ENCODE data around the gene CX3CL1.

Gene CX3CL1

DNA sequence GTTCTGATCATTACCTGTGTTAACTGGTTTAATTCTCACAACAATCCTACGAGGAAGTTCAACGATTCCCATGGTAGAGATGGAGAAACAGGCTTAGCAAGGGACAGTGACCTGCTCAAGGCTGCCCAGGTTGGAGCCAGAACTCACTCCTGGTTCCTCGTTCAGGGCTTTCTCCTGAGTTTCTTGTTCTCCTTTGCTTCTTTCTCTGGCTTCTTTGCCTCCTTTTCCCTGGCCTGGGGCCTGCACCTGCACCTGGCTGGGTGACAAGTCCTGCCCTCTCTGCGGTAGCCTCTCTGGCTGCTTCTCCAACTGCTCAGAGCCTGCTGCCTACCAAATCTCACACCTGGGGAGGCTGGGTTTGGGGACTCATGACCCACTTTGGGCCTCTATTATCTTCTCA lies 10.9 kb upstream of the CX3CL1 start:
- TF ChIP-seq, protein P1, sequence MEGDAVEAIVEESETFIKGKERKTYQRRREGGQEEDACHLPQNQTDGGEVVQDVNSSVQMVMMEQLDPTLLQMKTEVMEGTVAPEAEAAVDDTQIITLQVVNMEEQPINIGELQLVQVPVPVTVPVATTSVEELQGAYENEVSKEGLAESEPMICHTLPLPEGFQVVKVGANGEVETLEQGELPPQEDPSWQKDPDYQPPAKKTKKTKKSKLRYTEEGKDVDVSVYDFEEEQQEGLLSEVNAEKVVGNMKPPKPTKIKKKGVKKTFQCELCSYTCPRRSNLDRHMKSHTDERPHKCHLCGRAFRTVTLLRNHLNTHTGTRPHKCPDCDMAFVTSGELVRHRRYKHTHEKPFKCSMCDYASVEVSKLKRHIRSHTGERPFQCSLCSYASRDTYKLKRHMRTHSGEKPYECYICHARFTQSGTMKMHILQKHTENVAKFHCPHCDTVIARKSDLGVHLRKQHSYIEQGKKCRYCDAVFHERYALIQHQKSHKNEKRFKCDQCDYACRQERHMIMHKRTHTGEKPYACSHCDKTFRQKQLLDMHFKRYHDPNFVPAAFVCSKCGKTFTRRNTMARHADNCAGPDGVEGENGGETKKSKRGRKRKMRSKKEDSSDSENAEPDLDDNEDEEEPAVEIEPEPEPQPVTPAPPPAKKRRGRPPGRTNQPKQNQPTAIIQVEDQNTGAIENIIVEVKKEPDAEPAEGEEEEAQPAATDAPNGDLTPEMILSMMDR (IDR thresholded peaks at IDR 0.05; ENCODE audit: borderline replicate concordance, control extremely low read depth, extremely low read depth, insufficient read depth, missing control alignments) = no peak
- in situ Hi-C loops (cut with MboI; ENCODE audit: low sequenced_read_pairs, unreplicated experiment) = no loop called here
- no peak for DNase-seq (ENCODE audit: low spot score)

GRCh38 chr16:57364143-57364542 lies 8.1 kb upstream of the CX3CL1 start:
- TF ChIP-seq, protein P1 (IDR thresholded peaks at IDR 0.05; ENCODE audit: borderline replicate concordance, control extremely low read depth, extremely low read depth, insufficient read depth, missing control alignments) = no peak
- in situ Hi-C loops (cut with MboI; ENCODE audit: low sequenced_read_pairs, unreplicated experiment) = no loop called here
- no peak for DNase-seq (ENCODE audit: low spot score)

GRCh38 chr16:57366544-57367040 lies 5.7 kb upstream of the CX3CL1 start:
- TF ChIP-seq, protein P1 (IDR thresholded peaks at IDR 0.05; ENCODE audit: borderline replicate concordance, control extremely low read depth, extremely low read depth, insufficient read depth, missing control alignments) = no peak
- peak; percentile 40 for DNase-seq (ENCODE audit: low spot score)
- in situ Hi-C loops (cut with MboI; ENCODE audit: low sequenced_read_pairs, unreplicated experiment) = no loop called here

DNA sequence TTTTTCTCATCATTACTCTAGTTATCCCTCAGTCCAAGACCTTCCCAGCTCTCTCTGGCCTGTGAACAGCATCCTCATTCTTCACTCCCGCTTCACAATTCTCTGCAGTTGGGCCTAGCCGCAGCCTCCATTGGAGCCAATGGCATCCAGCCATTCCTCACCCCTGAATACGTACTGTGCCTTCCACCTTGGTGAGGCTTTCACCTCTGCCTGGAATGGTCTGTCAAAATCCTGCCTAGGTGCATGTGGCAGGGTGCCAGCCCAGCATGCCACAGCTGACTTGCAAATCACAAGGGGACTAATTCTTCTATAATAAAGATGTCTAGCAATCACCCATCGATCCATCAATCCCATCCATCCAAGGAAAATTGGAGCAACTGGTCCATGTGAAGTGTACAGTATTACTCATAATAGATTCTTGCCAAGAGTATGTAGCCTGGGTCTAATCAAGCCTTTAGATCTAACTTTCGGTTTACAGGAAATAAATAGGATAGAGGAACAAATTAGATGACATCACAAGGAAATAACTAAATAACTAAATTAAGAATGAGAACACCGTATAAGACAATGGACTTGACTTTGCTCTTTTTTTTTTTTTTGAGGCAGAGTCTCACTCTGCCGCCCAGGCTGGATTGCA lies 5.1 kb upstream of the CX3CL1 start:
- in situ Hi-C loops (cut with MboI; ENCODE audit: low sequenced_read_pairs, unreplicated experiment) = no loop called here
- TF ChIP-seq, protein P1 (IDR thresholded peaks at IDR 0.05; ENCODE audit: borderline replicate concordance, control extremely low read depth, extremely low read depth, insufficient read depth, missing control alignments) = no peak
- no peak for DNase-seq (ENCODE audit: low spot score)

GRCh38 chr16:57371494-57372371 lies 557 bp upstream of the CX3CL1 start:
- DNase-seq (ENCODE audit: low spot score) = no peak
- TF ChIP-seq, protein P1 (IDR thresholded peaks at IDR 0.05; ENCODE audit: borderline replicate concordance, control extremely low read depth, extremely low read depth, insufficient read depth, missing control alignments) = no peak
- in situ Hi-C loops (cut with MboI; ENCODE audit: low sequenced_read_pairs, unreplicated experiment) = no loop called here

DNA sequence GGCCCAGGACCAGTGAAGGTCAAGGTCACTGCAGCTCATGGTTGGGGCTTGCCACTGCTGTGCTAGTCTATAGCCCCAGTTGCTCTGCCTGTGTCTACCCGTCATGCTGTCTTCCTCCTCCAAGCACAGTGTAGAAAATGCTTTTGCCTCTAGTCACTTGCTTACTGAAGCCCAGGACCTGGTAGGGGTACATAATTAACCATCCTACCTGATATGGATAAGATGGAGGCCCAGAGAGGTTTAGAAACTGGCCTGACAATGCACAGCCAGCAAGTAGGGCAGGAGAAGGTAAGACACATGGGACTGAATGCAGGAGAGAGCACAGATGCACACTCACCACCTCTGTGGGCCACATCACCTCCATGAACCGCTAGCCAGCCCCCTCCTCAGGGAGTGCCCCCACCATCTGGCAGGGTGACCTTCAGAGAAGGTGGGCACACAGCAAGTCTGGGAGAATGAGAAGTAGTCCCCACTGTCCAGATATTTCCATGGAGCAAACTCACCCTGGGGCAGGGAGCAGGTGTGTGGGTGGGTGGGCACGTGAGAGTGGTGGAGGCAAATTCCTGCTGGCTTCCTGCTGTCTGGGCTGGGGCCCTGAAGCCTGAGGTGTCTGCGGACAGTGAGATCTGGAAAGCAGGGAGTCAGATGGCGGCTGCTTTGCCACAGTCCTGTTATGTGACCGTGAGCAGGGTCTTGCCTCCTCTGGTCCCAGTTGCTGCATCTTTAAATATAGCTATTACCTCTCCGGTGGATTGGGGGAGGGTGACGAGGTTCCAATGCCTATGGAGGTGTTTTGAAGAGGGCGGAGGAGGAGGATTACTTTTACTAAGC lies 1.0 kb downstream of the CX3CL1 start:
- DNase-seq (ENCODE audit: low spot score) = no peak
- TF ChIP-seq, protein P1 (IDR thresholded peaks at IDR 0.05; ENCODE audit: borderline replicate concordance, control extremely low read depth, extremely low read depth, insufficient read depth, missing control alignments) = no peak
- in situ Hi-C loops (cut with MboI; ENCODE audit: low sequenced_read_pairs, unreplicated experiment) = no loop called here

Measured in GM13976 (cell line).